Measurements from ENCODE around the gene PRKCH. TPM values are rescaled to one million over a fixed set of nuclear protein-coding genes. Genes with fewer than 3 reads are reported as not detected.

The PRKCH gene
- total RNA-seq, 2 experiments from 2014 or later, result 0.85 to 2.3 TPM

- Histone ChIP-seq H3K4me2 (ENCODE audit: low read length) (no peak overlapping the region), H4K20me1 (ENCODE audit: insufficient read depth, low read length) (no peaks in the 10 kb centered on the region), H2AFZ (ENCODE audit: low read length) (no peak overlapping the region), H3K9me3 (ENCODE audit: low read length) (no peaks in the 10 kb centered on the region), H3K27ac (ENCODE audit: low read depth, low read length, poor library complexity, severe bottlenecking) (no peak overlapping the region), H3K4me3 (ENCODE audit: low read depth, low read length, poor library complexity, severe bottlenecking) (no peak overlapping the region), H3K79me2 (ENCODE audit: insufficient read depth, low read depth, low read length) (no peaks in the 10 kb centered on the region), H3K36me3 (ENCODE audit: insufficient read depth, low read length) (no peaks in the 10 kb centered on the region), H3K4me1 (ENCODE audit: insufficient read depth, low read length, poor library complexity, severe bottlenecking) (peaks cover 29% of the 10 kb centered on the region), H3K9me2 (ENCODE audit: insufficient read depth, low read length) (no peaks in the 10 kb centered on the region)
- DNase-seq (ENCODE audit: low spot score), result no peak
- POLR2A ChIA-PET, result interaction anchor here (1.3 to 1.9 kb wide), 4 partner anchors 12 to 132 kb away, joined by 4 to 6 read pairs (median 5); no protein-coding TSS in a partner anchor
- intact Hi-C loops (cut with micrococcal nuclease; ENCODE audit: unreplicated experiment), result no loop called here
- TF ChIP-seq EZH2phosphoT487 (IDR thresholded peaks at IDR 0.05; ENCODE audit: borderline replicate concordance, low read depth, low read length), result no peak
- no peak for TF ChIP-seq CTCF (conservative IDR thresholded peaks at IDR 0.05; ENCODE audit: low read length)
- CTCF ChIA-PET (ENCODE audit: unreplicated experiment), result interaction anchor here (1.3 kb wide), 1 partner anchor 29 kb away, joined by 3 read pairs; no protein-coding TSS in a partner anchor
- BruUV-seq (replicated peaks), result no TSS peak
These were observed 265.2 kb downstream of the PRKCH start for GRCh38 chr14:61586544-61587055.

- no peaks in the 10 kb centered on the region for H3K36me3 ChIP-seq (ENCODE audit: insufficient read depth, low read length)
- H3K9me2 ChIP-seq (ENCODE audit: insufficient read depth, low read length), result no peaks in the 10 kb centered on the region
- H3K27ac ChIP-seq (ENCODE audit: low read depth, low read length, poor library complexity, severe bottlenecking), result no peak overlapping the region
- H3K9me3 ChIP-seq (ENCODE audit: low read length), result no peaks in the 10 kb centered on the region
- no peak for DNase-seq (ENCODE audit: low spot score)
- no peak overlapping the region for H3K4me3 ChIP-seq (ENCODE audit: low read depth, low read length, poor library complexity, severe bottlenecking)
- H4K20me1 ChIP-seq (ENCODE audit: insufficient read depth, low read length), result no peaks in the 10 kb centered on the region
- BruUV-seq (replicated peaks), result no TSS peak
- H3K79me2 ChIP-seq (ENCODE audit: insufficient read depth, low read depth, low read length), result no peaks in the 10 kb centered on the region
- TF ChIP-seq EZH2phosphoT487 (IDR thresholded peaks at IDR 0.05; ENCODE audit: borderline replicate concordance, low read depth, low read length) (no peak), CTCF (conservative IDR thresholded peaks at IDR 0.05; ENCODE audit: low read length) (no peak)
- intact Hi-C loops (cut with micrococcal nuclease; ENCODE audit: unreplicated experiment), result no loop called here
- no peak overlapping the region for H3K4me2 ChIP-seq (ENCODE audit: low read length)
- H3K4me1 ChIP-seq (ENCODE audit: insufficient read depth, low read length, poor library complexity, severe bottlenecking), result peaks cover 29% of the 10 kb centered on the region
- ChIA-PET CTCF (ENCODE audit: unreplicated experiment) (interaction anchor here (1.3 kb wide), 1 partner anchor 29 kb away, joined by 3 read pairs; no protein-coding TSS in a partner anchor), POLR2A (interaction anchor here (1.6 to 1.9 kb wide), 2 partner anchors 12 to 18 kb away, joined by 4 to 6 read pairs; no protein-coding TSS in a partner anchor)
- no peak overlapping the region for H2AFZ ChIP-seq (ENCODE audit: low read length)
These were observed 265.8 kb downstream of the PRKCH start for GRCh38 chr14:61587081-61587713.

- peaks cover 29% of the 10 kb centered on the region for H3K4me1 ChIP-seq (ENCODE audit: insufficient read depth, low read length, poor library complexity, severe bottlenecking)
- POLR2A ChIA-PET, result interaction anchor here (0.6 to 1.3 kb wide), 6 partner anchors 14 to 48 kb away, joined by 3 to 6 read pairs (median 3); no protein-coding TSS in a partner anchor
- TF ChIP-seq EZH2phosphoT487 (IDR thresholded peaks at IDR 0.05; ENCODE audit: borderline replicate concordance, low read depth, low read length), result no peak
- no peak for TF ChIP-seq CTCF (conservative IDR thresholded peaks at IDR 0.05; ENCODE audit: low read length)
- H3K27ac ChIP-seq (ENCODE audit: low read depth, low read length, poor library complexity, severe bottlenecking), result no peak overlapping the region
- H3K36me3 ChIP-seq (ENCODE audit: insufficient read depth, low read length), result no peaks in the 10 kb centered on the region
- no peak overlapping the region for H3K4me3 ChIP-seq (ENCODE audit: low read depth, low read length, poor library complexity, severe bottlenecking)
- no peak overlapping the region for H3K4me2 ChIP-seq (ENCODE audit: low read length)
- H3K79me2 ChIP-seq (ENCODE audit: insufficient read depth, low read depth, low read length), result no peaks in the 10 kb centered on the region
- H3K9me2 ChIP-seq (ENCODE audit: insufficient read depth, low read length), result no peaks in the 10 kb centered on the region
- intact Hi-C loops (cut with micrococcal nuclease; ENCODE audit: unreplicated experiment), result no loop called here
- H4K20me1 ChIP-seq (ENCODE audit: insufficient read depth, low read length), result no peaks in the 10 kb centered on the region
- no TSS peak for BruUV-seq (replicated peaks)
- DNase-seq (ENCODE audit: low spot score), result no peak
- no peak overlapping the region for H2AFZ ChIP-seq (ENCODE audit: low read length)
- no peaks in the 10 kb centered on the region for H3K9me3 ChIP-seq (ENCODE audit: low read length)
- CTCF ChIA-PET (ENCODE audit: unreplicated experiment), result interaction anchor here (1.0 kb wide), 1 partner anchor 20 kb away, joined by 3 read pairs; no protein-coding TSS in a partner anchor
These were observed 267.1 kb downstream of the PRKCH start for GRCh38 chr14:61588419-61588901.
